Measurements from ENCODE around the gene CD200.
A peak's percentile ranks its signal among the peaks of the same experiment; 100 is the strongest.
"Not testable (repeated sequence)": the region's sequence is repeated elsewhere in the genome, so short reads cannot be mapped to it uniquely, and the experiment has no call there.

CD200 gene

DNA sequence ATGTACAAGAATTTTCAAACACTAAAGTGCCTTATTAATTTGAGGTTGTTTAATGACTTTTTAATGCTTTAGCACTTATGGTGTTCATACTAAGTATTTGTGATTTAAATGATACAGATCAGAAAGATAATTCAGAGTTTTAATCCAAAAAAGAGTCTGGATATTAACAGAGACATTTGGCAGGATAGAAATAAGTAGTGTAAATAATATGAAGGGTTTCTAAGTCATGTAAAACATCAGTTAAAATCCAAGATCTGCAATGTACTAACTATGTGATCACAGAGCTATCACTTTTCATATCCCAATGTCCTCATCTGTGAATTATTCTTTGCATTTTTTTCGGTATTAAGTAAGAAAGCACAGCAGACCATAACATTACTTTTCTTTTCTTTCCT, 62.9 kb downstream of the CD200 start:
- H2AFZ ChIP-seq (ENCODE audit: low read length): no peak overlapping the region
- peaks cover 62% of the 10 kb centered on the region for H3K4me1 ChIP-seq (ENCODE audit: insufficient read depth, low read length, poor library complexity, severe bottlenecking)

DNA sequence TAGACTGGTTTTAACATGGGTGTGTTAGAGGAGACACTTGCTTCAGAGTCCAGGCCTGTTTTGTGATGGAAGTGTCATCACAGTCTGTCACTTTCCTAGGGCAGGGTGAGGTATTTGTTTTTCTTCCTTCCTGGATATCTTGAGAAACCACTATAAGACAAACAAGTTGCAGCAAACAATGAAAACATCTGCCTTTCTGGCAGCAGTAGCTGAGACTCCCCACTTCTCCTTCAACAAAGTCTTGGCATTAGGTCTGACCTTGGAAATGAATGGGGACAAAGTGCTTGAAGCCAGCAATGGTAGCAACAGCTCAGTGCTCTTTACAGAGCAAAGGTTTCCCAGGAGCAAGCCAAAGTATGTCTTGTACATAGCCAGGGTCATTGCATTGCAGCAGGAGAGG, 64.6 kb downstream of the CD200 start:
- Histone ChIP-seq H3K4me3 (ENCODE audit: low read length, poor library complexity, severe bottlenecking) (no peak overlapping the region), H3K9me3 (ENCODE audit: insufficient read depth, low read depth, low read length) (peaks cover 8% of the 10 kb centered on the region), H3K36me3 (ENCODE audit: insufficient read depth, low read length) (no peaks in the 10 kb centered on the region; the same call in 1 of the 2 replicates), H3K27me3 (ENCODE audit: insufficient read depth, low read length, poor library complexity, severe bottlenecking) (no peaks in the 10 kb centered on the region), H3K9ac (ENCODE audit: low read depth, low read length, poor library complexity, severe bottlenecking) (no peak overlapping the region), H4K20me1 (ENCODE audit: insufficient read depth, low read length, poor library complexity, severe bottlenecking) (no peaks in the 10 kb centered on the region), H3K79me2 (ENCODE audit: insufficient read depth, low read length) (no peaks in the 10 kb centered on the region), H3F3A (ENCODE audit: low read depth) (peaks cover 15% of the 10 kb centered on the region; the same call in 1 of the 2 replicates), H3K9me2 (replicated peaks; ENCODE audit: low read depth, low read length) (no peaks in the 10 kb centered on the region), H2AFZ (ENCODE audit: low read length) (peak overlapping the region; percentile 59), H3K4me2 (ENCODE audit: low read depth, low read length, poor library complexity, severe bottlenecking) (no peak overlapping the region), H3K4me1 (ENCODE audit: insufficient read depth, low read length, poor library complexity, severe bottlenecking) (peaks cover 45% of the 10 kb centered on the region)
- TF ChIP-seq, protein P1, sequence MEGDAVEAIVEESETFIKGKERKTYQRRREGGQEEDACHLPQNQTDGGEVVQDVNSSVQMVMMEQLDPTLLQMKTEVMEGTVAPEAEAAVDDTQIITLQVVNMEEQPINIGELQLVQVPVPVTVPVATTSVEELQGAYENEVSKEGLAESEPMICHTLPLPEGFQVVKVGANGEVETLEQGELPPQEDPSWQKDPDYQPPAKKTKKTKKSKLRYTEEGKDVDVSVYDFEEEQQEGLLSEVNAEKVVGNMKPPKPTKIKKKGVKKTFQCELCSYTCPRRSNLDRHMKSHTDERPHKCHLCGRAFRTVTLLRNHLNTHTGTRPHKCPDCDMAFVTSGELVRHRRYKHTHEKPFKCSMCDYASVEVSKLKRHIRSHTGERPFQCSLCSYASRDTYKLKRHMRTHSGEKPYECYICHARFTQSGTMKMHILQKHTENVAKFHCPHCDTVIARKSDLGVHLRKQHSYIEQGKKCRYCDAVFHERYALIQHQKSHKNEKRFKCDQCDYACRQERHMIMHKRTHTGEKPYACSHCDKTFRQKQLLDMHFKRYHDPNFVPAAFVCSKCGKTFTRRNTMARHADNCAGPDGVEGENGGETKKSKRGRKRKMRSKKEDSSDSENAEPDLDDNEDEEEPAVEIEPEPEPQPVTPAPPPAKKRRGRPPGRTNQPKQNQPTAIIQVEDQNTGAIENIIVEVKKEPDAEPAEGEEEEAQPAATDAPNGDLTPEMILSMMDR (conservative IDR thresholded peaks at IDR 0.05; ENCODE audit: low read length): no peak
- TF ChIP-seq EZH2phosphoT487 (IDR thresholded peaks at IDR 0.05; ENCODE audit: borderline replicate concordance): no peak

More for the DNA sequence above, 62.9 kb downstream of the CD200 start:
- H3K4me2 ChIP-seq (ENCODE audit: low read depth, low read length, poor library complexity, severe bottlenecking): peak overlapping the region; percentile 75
- no peaks in the 10 kb centered on the region for H4K20me1 ChIP-seq (ENCODE audit: insufficient read depth, low read length, poor library complexity, severe bottlenecking)
- H3K79me2 ChIP-seq (ENCODE audit: insufficient read depth, low read length): no peaks in the 10 kb centered on the region
- H3F3A ChIP-seq (ENCODE audit: low read depth): peaks cover 19% of the 10 kb centered on the region; the same call in 1 of the 2 replicates
- H3K9ac ChIP-seq (ENCODE audit: low read depth, low read length, poor library complexity, severe bottlenecking): peak overlapping the region; percentile 80
- peak overlapping the region; percentile 66 for H3K4me3 ChIP-seq (ENCODE audit: low read length, poor library complexity, severe bottlenecking)
- no peaks in the 10 kb centered on the region for H3K27me3 ChIP-seq (ENCODE audit: insufficient read depth, low read length, poor library complexity, severe bottlenecking)
- no peaks in the 10 kb centered on the region for H3K9me2 ChIP-seq (replicated peaks; ENCODE audit: low read depth, low read length)
- TF ChIP-seq, protein P1 (conservative IDR thresholded peaks at IDR 0.05; ENCODE audit: low read length): no peak
- no peak for TF ChIP-seq EZH2phosphoT487 (IDR thresholded peaks at IDR 0.05; ENCODE audit: borderline replicate concordance)
- peaks cover 12% of the 10 kb centered on the region for H3K9me3 ChIP-seq (ENCODE audit: insufficient read depth, low read depth, low read length)
- no peaks in the 10 kb centered on the region; the same call in 1 of the 2 replicates for H3K36me3 ChIP-seq (ENCODE audit: insufficient read depth, low read length)

DNA sequence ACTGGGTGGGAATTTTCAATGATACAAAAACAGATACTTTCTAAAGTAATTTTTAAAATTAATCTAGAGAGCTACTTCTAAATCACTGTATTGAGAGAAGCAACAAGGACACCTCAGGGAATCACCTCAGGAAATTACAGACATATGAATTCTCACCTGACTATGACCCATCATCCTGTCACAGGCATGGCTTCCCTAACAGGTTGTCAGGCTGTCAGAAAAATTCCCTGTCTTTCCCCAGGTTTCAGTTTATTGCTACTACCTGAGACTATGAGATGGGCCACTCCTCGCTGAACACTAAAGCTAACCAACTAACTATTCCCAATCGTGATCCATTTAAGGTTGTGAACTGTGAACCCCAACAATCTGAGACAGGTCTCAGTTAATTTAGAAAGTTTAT, 66.1 kb downstream of the CD200 start:
- Histone ChIP-seq H3K27me3 (ENCODE audit: insufficient read depth, low read length, poor library complexity, severe bottlenecking) (no peaks in the 10 kb centered on the region), H3K4me3 (ENCODE audit: low read length, poor library complexity, severe bottlenecking) (no peak overlapping the region), H3K9ac (ENCODE audit: low read depth, low read length, poor library complexity, severe bottlenecking) (no peak overlapping the region), H4K20me1 (ENCODE audit: insufficient read depth, low read length, poor library complexity, severe bottlenecking) (no peaks in the 10 kb centered on the region), H3K79me2 (ENCODE audit: insufficient read depth, low read length) (no peaks in the 10 kb centered on the region), H3F3A (ENCODE audit: low read depth) (peaks cover 15% of the 10 kb centered on the region; the same call in 1 of the 2 replicates), H3K36me3 (ENCODE audit: insufficient read depth, low read length) (no peaks in the 10 kb centered on the region), H3K9me3 (ENCODE audit: insufficient read depth, low read depth, low read length) (no peaks in the 10 kb centered on the region), H3K4me2 (ENCODE audit: low read depth, low read length, poor library complexity, severe bottlenecking) (no peak overlapping the region), H3K9me2 (replicated peaks; ENCODE audit: low read depth, low read length) (no peaks in the 10 kb centered on the region), H3K4me1 (ENCODE audit: insufficient read depth, low read length, poor library complexity, severe bottlenecking) (peaks cover 35% of the 10 kb centered on the region), H2AFZ (ENCODE audit: low read length) (no peak overlapping the region)
- TF ChIP-seq, protein P1 (conservative IDR thresholded peaks at IDR 0.05; ENCODE audit: low read length): no peak
- TF ChIP-seq EZH2phosphoT487 (IDR thresholded peaks at IDR 0.05; ENCODE audit: borderline replicate concordance): no peak

DNA sequence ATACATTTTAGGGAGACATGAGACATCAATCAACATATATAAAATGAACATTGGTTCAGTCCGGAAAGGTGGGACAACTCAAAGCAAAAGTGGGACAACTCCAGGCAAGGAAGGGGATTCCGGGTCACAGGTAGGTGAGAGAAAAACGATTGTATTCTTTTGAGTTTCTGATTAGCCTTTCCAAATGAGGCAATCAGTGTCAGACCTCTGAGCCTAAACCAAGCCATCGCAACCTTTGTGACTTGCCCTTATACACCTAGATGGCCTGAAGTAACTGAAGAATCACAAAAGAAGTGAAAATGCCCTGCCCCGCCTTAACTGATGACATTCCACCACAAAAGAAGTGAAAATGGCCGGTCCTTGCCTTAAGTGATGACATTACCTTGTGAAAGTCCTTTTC, 66.6 kb downstream of the CD200 start:
- not testable (repeated sequence) for H3K4me2 ChIP-seq (ENCODE audit: low read depth, low read length, poor library complexity, severe bottlenecking)

DNA sequence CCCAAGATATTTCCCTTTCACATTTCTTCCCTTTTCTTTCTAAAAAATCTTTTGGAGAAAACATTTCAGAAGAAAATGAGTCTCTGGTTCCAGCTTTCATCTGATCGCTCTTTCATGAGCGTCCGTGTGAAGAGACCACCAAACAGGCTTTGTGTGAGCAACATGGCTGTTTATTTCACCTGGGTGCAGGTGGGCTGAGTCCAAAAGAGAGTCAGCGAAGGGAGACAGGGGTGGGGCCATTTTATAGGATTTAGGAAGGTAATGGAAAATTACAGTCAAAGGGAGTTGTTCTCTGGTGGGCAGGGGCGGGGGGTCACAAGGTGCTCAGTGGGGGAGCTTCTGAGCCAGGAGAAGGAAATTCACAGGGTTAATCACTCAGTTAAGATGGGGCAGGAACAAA, 67.4 kb downstream of the CD200 start:
- not testable (repeated sequence) for H3K9me2 ChIP-seq (replicated peaks; ENCODE audit: low read depth, low read length); H3K79me2 ChIP-seq (ENCODE audit: insufficient read depth, low read length); H3F3A ChIP-seq (ENCODE audit: low read depth); H3K9me3 ChIP-seq (ENCODE audit: insufficient read depth, low read depth, low read length); H3K27me3 ChIP-seq (ENCODE audit: insufficient read depth, low read length, poor library complexity, severe bottlenecking); H3K4me3 ChIP-seq (ENCODE audit: low read length, poor library complexity, severe bottlenecking); H4K20me1 ChIP-seq (ENCODE audit: insufficient read depth, low read length, poor library complexity, severe bottlenecking); H3K9ac ChIP-seq (ENCODE audit: low read depth, low read length, poor library complexity, severe bottlenecking); H3K4me2 ChIP-seq (ENCODE audit: low read depth, low read length, poor library complexity, severe bottlenecking); H3K36me3 ChIP-seq (ENCODE audit: insufficient read depth, low read length); H2AFZ ChIP-seq (ENCODE audit: low read length)
- peaks cover 23% of the 10 kb centered on the region for H3K4me1 ChIP-seq (ENCODE audit: insufficient read depth, low read length, poor library complexity, severe bottlenecking)

More for the DNA sequence above, 66.6 kb downstream of the CD200 start:
- not testable (repeated sequence) for H3K4me3 ChIP-seq (ENCODE audit: low read length, poor library complexity, severe bottlenecking); H3K79me2 ChIP-seq (ENCODE audit: insufficient read depth, low read length); H3K27me3 ChIP-seq (ENCODE audit: insufficient read depth, low read length, poor library complexity, severe bottlenecking); H3K9me3 ChIP-seq (ENCODE audit: insufficient read depth, low read depth, low read length); H2AFZ ChIP-seq (ENCODE audit: low read length); H3K9ac ChIP-seq (ENCODE audit: low read depth, low read length, poor library complexity, severe bottlenecking); H3K36me3 ChIP-seq (ENCODE audit: insufficient read depth, low read length); H3K9me2 ChIP-seq (replicated peaks; ENCODE audit: low read depth, low read length); H4K20me1 ChIP-seq (ENCODE audit: insufficient read depth, low read length, poor library complexity, severe bottlenecking)
- peaks cover 13% of the 10 kb centered on the region; the same call in 1 of the 2 replicates for H3F3A ChIP-seq (ENCODE audit: low read depth)
- peaks cover 30% of the 10 kb centered on the region for H3K4me1 ChIP-seq (ENCODE audit: insufficient read depth, low read length, poor library complexity, severe bottlenecking)

All from Loucy (cell line).